Retinal pigment epithelial cell (primary cell): ENCODE results near the gene LTA4H.

Source experiments
- DNase-seq: peaks from one replicate; pipeline ENCODE4 v3.0.0-alpha.2; 2010; ENCODE audit warnings: low read depth
- H3K4me3 ChIP-seq: 2 replicates; pipeline ENCODE4 v1.5.1; 2011; ENCODE audit warnings: mild to moderate bottlenecking, low read length, control low read depth, moderate library complexity
- TF ChIP-seq, protein P1 (sequence below): conservative IDR thresholded peaks from 2 replicates; pipeline ENCODE4 v1.5.1; 2011; ENCODE audit warnings: low read depth, low read length, control low read depth, inconsistent platforms

LTA4H gene

GRCh38 chr12:95996034-95996658 lies 39.2 kb downstream of the LTA4H start, which contains the start of gene HAL:
HAL (minus strand) TSS chr12:95996344; CDS start chr12:95995910, 434 bp downstream.
- no peak for DNase-seq
- H3K4me3 ChIP-seq: no peak within 1 kb of the TSS
- TF ChIP-seq, protein P1, sequence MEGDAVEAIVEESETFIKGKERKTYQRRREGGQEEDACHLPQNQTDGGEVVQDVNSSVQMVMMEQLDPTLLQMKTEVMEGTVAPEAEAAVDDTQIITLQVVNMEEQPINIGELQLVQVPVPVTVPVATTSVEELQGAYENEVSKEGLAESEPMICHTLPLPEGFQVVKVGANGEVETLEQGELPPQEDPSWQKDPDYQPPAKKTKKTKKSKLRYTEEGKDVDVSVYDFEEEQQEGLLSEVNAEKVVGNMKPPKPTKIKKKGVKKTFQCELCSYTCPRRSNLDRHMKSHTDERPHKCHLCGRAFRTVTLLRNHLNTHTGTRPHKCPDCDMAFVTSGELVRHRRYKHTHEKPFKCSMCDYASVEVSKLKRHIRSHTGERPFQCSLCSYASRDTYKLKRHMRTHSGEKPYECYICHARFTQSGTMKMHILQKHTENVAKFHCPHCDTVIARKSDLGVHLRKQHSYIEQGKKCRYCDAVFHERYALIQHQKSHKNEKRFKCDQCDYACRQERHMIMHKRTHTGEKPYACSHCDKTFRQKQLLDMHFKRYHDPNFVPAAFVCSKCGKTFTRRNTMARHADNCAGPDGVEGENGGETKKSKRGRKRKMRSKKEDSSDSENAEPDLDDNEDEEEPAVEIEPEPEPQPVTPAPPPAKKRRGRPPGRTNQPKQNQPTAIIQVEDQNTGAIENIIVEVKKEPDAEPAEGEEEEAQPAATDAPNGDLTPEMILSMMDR: no peak

- TF ChIP-seq, protein P1: no peak
- no peak overlapping the region for H3K4me3 ChIP-seq
- no peak for DNase-seq
Measured at GRCh38 chr12:95995238-95996031, 40.0 kb downstream of the LTA4H start.

- H3K4me3 ChIP-seq: no peak overlapping the region
- TF ChIP-seq, protein P1: no peak
- no peak for DNase-seq
Measured at GRCh38 chr12:95994476-95994875, 40.9 kb downstream of the LTA4H start.

DNA sequence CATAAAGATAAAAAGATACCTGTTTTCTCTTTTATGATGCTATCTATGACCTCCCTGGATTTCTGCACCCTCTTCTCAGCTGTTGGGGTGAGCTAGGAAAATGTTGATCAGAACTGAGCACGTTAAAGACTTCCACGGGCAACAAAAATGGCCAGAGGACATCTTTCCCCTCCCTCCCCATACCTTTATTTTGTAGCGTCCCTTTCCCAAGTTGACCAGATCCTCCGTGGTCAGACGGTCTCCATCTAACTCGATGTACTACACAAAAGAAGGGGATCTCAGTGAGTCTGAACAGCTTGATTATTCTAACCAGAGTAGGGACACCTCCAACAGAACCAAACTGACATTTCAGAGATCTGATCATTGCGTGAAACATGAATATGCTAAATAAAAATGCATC lies 41.5 kb downstream of the LTA4H start:
- no peak for DNase-seq
- TF ChIP-seq, protein P1: no peak
- no peak overlapping the region for H3K4me3 ChIP-seq

GRCh38 chr12:95990136-95990535 lies 45.3 kb downstream of the LTA4H start:
- DNase-seq: no peak
- TF ChIP-seq, protein P1: no peak
- H3K4me3 ChIP-seq: no peak overlapping the region

DNA sequence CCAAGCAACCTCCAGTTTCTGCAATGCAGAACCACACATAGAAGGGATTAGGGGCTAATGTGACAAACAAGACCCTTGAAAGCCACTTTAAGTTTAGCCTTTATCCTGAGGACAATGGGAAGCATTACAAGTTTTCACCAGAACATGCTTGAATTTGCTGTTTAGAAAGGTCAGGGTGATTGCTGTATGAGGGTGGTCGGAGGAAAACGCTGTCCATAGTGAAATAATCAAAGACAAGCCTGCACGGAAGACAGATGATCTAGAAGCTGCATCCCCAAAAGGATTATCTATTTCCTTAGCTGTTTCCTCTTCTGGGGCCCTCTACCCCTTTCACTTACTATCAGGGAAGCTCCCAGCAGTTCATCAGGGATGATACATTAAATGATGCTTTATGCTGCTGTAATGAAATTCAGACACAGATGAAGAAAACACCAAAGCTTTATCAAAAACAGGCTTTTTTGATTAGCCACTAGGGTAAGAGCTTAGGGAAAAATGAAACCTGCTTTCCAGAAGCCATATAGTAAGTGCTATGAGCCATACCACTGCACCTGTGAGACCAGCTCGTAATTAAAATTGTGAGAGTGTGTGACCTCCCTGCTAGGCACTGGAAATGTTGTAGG lies 45.8 kb downstream of the LTA4H start:
- no peak overlapping the region for H3K4me3 ChIP-seq
- TF ChIP-seq, protein P1: no peak
- DNase-seq: no peak
